ENCODE data around the gene TOM1L2. TPM values are rescaled to one million over a fixed set of nuclear protein-coding genes. Genes with fewer than 3 reads are reported as not detected.

The TOM1L2 gene
- total and polyA plus RNA-seq, 2 experiments from 2014 or later: 21.5 to 29.6 TPM

- H3K9me3 ChIP-seq (ENCODE audit: low read depth): no peaks in the 10 kb centered on the region
- H3K79me2 ChIP-seq: peaks cover 93% of the 10 kb centered on the region
- H4K20me1 ChIP-seq (ENCODE audit: insufficient read depth, poor library complexity, severe bottlenecking): peaks cover 40% of the 10 kb centered on the region
- no peaks in the 10 kb centered on the region for H3K9me2 ChIP-seq (replicated peaks; ENCODE audit: insufficient read depth)
- H3K27me3 ChIP-seq: no peaks in the 10 kb centered on the region
- peak overlapping the region; percentile 94 for H3K27ac ChIP-seq
- WGBS (ENCODE audit: low lambda C conversion rate, missing lambda C conversion rate): 19% methylated on average over 11 of the region's 11 CpGs
- H3K4me1 ChIP-seq (ENCODE audit: insufficient read depth): peaks cover 55% of the 10 kb centered on the region
- no peak for TF ChIP-seq CTCF (IDR thresholded peaks at IDR 0.05; ENCODE audit: poor library complexity)
- TF ChIP-seq EZH2phosphoT487 (IDR thresholded peaks at IDR 0.05; ENCODE audit: low read depth, severe bottlenecking, unreplicated experiment): no peak
- TF ChIP-seq EZH2 (IDR thresholded peaks at IDR 0.05; ENCODE audit: borderline replicate concordance): no peak
- no peak for DNase-seq (ENCODE audit: low spot score)
- no peak overlapping the region for H3K4me3 ChIP-seq
- no peak overlapping the region for H2AFZ ChIP-seq
- peak overlapping the region; percentile 72 for H3K4me2 ChIP-seq
- no peaks in the 10 kb centered on the region for H3K36me3 ChIP-seq (replicated peaks; ENCODE audit: insufficient read depth, low read depth)
Measured at GRCh38 chr17:17824119-17824782, 147.9 kb downstream of the TOM1L2 start.

GRCh38 chr17:17823433-17824118 lies 148.6 kb downstream of the TOM1L2 start:
- Histone ChIP-seq H3K9me3 (ENCODE audit: low read depth) (no peaks in the 10 kb centered on the region), H3K4me1 (ENCODE audit: insufficient read depth) (peaks cover 54% of the 10 kb centered on the region), H3K27ac (peak overlapping the region; percentile 94), H2AFZ (no peak overlapping the region), H3K4me3 (peak overlapping the region; percentile 31), H3K9me2 (replicated peaks; ENCODE audit: insufficient read depth) (no peaks in the 10 kb centered on the region), H3K36me3 (replicated peaks; ENCODE audit: insufficient read depth, low read depth) (no peaks in the 10 kb centered on the region), H3K4me2 (peak overlapping the region; percentile 94), H3K27me3 (no peaks in the 10 kb centered on the region), H4K20me1 (ENCODE audit: insufficient read depth, poor library complexity, severe bottlenecking) (peaks cover 37% of the 10 kb centered on the region), H3K79me2 (peaks cover 87% of the 10 kb centered on the region)
- TF ChIP-seq EZH2 (IDR thresholded peaks at IDR 0.05; ENCODE audit: borderline replicate concordance): no peak
- no peak for TF ChIP-seq CTCF (IDR thresholded peaks at IDR 0.05; ENCODE audit: poor library complexity)
- no peak for TF ChIP-seq EZH2phosphoT487 (IDR thresholded peaks at IDR 0.05; ENCODE audit: low read depth, severe bottlenecking, unreplicated experiment)
- WGBS (ENCODE audit: low lambda C conversion rate, missing lambda C conversion rate): 2% methylated on average over 51 of the region's 69 CpGs
- peak; percentile 97 for DNase-seq (ENCODE audit: low spot score)

- Histone ChIP-seq H3K9me2 (replicated peaks; ENCODE audit: insufficient read depth) (no peaks in the 10 kb centered on the region), H3K4me2 (peak overlapping the region; percentile 94), H3K4me1 (ENCODE audit: insufficient read depth) (peaks cover 58% of the 10 kb centered on the region), H3K27ac (peak overlapping the region; percentile 63), H3K4me3 (peak overlapping the region; percentile 31), H4K20me1 (ENCODE audit: insufficient read depth, poor library complexity, severe bottlenecking) (peaks cover 39% of the 10 kb centered on the region), H3K79me2 (peaks cover 77% of the 10 kb centered on the region), H3K27me3 (no peaks in the 10 kb centered on the region), H3K9me3 (ENCODE audit: low read depth) (no peaks in the 10 kb centered on the region), H3K36me3 (replicated peaks; ENCODE audit: insufficient read depth, low read depth) (no peaks in the 10 kb centered on the region), H2AFZ (no peak overlapping the region)
- TF ChIP-seq CTCF (IDR thresholded peaks at IDR 0.05; ENCODE audit: poor library complexity) (no peak), EZH2 (IDR thresholded peaks at IDR 0.05; ENCODE audit: borderline replicate concordance) (no peak), EZH2phosphoT487 (IDR thresholded peaks at IDR 0.05; ENCODE audit: low read depth, severe bottlenecking, unreplicated experiment) (no peak)
- WGBS (ENCODE audit: low lambda C conversion rate, missing lambda C conversion rate): 94% methylated on average over 3 of the region's 3 CpGs
- no peak for DNase-seq (ENCODE audit: low spot score)
Measured at GRCh38 chr17:17822616-17823015, 149.6 kb downstream of the TOM1L2 start.
